Stimulated activated CD4-positive, alpha-beta T cell treated with anti-CD3 and anti-CD28 coated beads, Interleukin-1b, Interleukin-23, amount 100 ng/mL, for 1 hour (primary cell): ENCODE measurements around the gene TMEM106C.

ENCODE experiments used
- DNase-seq, 2 donors: peaks; one replicate each; pipeline ENCODE4 v3.0.0-alpha.2; 2020; ENCODE audit warnings: low read depth in 2 of 2

TMEM106C gene

DNA sequence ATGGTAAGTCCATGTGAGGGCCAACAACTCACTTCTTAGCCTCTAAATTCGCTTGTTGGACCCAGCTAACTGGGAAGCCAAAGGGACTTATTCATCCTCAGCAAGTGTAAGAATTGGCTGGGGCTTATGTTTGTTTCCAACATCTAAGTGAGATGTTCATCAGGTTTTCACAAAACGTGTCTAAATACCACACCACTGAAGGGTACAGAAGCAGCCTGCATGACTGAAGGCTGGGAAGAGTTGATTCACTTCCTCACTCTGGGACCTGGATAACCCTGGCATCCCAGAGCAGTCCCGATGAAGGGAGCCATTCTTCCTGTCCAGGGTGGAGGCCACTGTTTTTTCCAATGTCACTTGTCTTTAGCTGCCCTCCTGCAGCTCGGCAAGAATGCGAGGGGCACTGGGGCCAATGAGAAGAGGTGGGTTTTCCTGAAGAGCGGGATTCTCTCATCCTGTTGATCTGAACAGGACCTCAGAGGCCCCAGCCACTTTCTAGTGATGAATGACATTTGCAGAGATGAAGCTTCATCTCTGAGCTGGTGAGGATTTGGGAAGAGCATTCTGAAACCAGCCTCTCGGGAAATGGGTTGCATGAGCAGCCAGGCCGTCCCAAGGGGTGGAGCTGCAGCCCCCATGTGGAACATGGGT lies 53.1 kb downstream of the TMEM106C start:
- no peak for DNase-seq

DNA sequence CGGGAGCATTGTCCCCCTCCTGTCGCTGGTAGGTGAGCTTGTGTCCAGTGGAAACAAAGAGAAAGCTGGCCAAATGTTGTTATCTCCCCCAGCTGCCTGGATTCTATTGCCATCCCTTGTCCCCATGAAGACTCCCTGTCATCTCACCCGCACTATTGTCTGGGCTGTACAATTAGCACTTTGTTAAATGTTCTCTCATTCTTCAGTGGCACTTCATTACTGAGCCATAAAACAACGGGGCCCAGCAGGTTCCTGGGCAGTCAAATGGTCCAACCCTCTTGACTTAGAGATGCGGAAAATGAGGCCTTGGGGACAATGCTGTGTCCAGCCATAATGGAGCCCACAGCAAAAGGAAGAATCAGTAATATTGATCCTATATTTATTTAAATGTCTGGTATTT lies 54.1 kb downstream of the TMEM106C start:
- DNase-seq, result no peak

DNA sequence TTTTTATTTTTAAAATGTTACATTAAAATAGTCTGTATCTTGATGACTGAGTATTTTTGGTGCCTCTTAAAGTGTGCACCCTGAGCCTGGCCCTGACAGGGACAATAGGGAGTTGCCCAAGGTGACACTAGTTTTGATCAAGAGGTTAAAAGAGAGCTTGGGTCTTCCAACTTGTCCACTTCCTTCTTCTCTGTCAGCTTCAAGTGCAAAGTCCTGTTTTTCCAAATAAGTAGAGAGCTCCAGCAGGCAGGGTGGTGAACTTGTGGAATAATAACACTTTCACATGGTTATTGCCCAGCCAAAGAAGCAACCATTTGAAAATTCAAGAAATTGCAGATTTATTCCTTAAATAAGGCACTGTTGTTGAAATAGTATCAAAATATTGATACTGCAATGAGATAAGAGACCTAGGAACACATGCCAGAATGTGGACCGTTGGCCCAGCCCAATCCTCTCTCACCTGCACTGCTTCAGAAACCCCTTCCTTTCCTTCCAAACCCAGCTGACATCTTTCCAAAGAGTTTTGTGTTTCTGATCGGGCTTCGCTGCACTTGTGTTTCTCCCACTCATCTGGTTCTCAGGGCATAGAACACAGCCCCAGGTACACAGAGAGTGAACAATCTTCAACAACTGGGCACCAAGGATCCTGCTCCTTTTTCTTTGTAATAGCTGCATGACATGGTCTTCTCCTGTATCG lies 54.7 kb downstream of the TMEM106C start:
- no peak for DNase-seq
